Panc1 (cell line): ENCODE data around the gene CRY2. TPM values are rescaled to one million over a fixed set of nuclear protein-coding genes. Genes with fewer than 3 reads are reported as not detected.
A peak's percentile ranks its signal among the peaks of the same experiment; 100 is the strongest.
"Not testable (repeated sequence)": the region's sequence is repeated elsewhere in the genome, so short reads cannot be mapped to it uniquely, and the experiment has no call there.

ENCODE experiments used
- ATAC-seq: fragments of 200-7000 bp; cut with Tn5 transposase; 2 replicates; pipeline ENCODE4 v1.9.1; 2020; ENCODE audit warnings: mild to moderate bottlenecking, moderate library complexity
- BruUV-seq: library from RNA; stranded (reverse); fragments of 400-500 nt; replicated peaks from 2 replicates; lab custom pipeline; 2021; lab: Mats Ljungman, UMichigan
- CTCF ChIA-PET: fragments of 300-600 bp; sonication (Branson Sonifier 250); formaldehyde crosslinking; loops from one replicate; lab custom pipeline; 2022; ENCODE audit warnings: antibody characterized with exemption; lab: Charles Lee
- POLR2A ChIA-PET: fragments of 300-600 bp; sonication (Branson Sonifier 250); formaldehyde crosslinking; loops from one replicate; lab custom pipeline; 2022; ENCODE audit warnings: antibody characterized with exemption; lab: Charles Lee
- DNase-seq: peaks from one replicate; pipeline ENCODE4 v3.0.0-alpha.2; 2010; ENCODE audit warnings: low read depth, low spot score
- H3K27ac ChIP-seq: 2 replicates; pipeline ENCODE4 v1.5.1; 2011; ENCODE audit warnings: mild to moderate bottlenecking, low read length, inconsistent platforms
- H3K27me3 ChIP-seq: fragments of 200-500 bp; sonication (Bioruptor generic); 2 replicates; pipeline ENCODE4 v1.6.0; 2014; ENCODE audit warnings: low read length, inconsistent platforms; ENCODE audit not compliant: control insufficient read depth, insufficient read depth
- H3K36me3 ChIP-seq: fragments of 200-500 bp; sonication (Bioruptor generic); 2 replicates; pipeline ENCODE4 v1.5.1; 2014; ENCODE audit warnings: inconsistent platforms, mild to moderate bottlenecking, low read length, moderate library complexity; ENCODE audit not compliant: control insufficient read depth, insufficient read depth
- H3K4me1 ChIP-seq: 2 replicates; pipeline ENCODE4 v1.5.1; 2011; ENCODE audit warnings: inconsistent platforms, mild to moderate bottlenecking, low read length, moderate library complexity; ENCODE audit not compliant: control insufficient read depth, insufficient read depth
- H3K4me3 ChIP-seq, 2 experiments: 2 replicates each; pipeline ENCODE4 v1.5.1; 2011 to 2012; ENCODE audit warnings: low read depth in 2 of 2, low read length in 2 of 2, mild to moderate bottlenecking in 2 of 2, inconsistent platforms in 1 of 2, moderate library complexity in 1 of 2
- H3K9me3 ChIP-seq: fragments of 200-500 bp; sonication (Bioruptor generic); 2 replicates; pipeline ENCODE4 v1.5.1; 2014; ENCODE audit warnings: low read depth, mild to moderate bottlenecking, inconsistent platforms, low read length, moderate library complexity; ENCODE audit not compliant: control insufficient read depth, insufficient read depth
- CTCF ChIP-seq: fragments of 450-650 bp; IDR thresholded peaks from 2 replicates; pipeline ENCODE4 v1.5.1; 2017; ENCODE audit warnings: mild to moderate bottlenecking
- POLR2AphosphoS5 ChIP-seq: IDR thresholded peaks from 2 replicates; pipeline ENCODE4 v1.6.1; 2012; ENCODE audit warnings: mild to moderate bottlenecking, low read depth, low read length, moderate library complexity
- REST ChIP-seq, 2 experiments: IDR thresholded peaks; 2 replicates each; pipeline ENCODE4 v1.6.1; 2011 to 2012; ENCODE audit warnings: low read depth in 2 of 2, control low read depth in 1 of 2, low read length in 1 of 2, mild to moderate bottlenecking in 1 of 2, moderate library complexity in 1 of 2; ENCODE audit not compliant: insufficient read depth in 1 of 2
- SIN3A ChIP-seq: IDR thresholded peaks from 2 replicates; pipeline ENCODE4 v1.6.1; 2012; ENCODE audit warnings: low read depth, mild to moderate bottlenecking, low read length, moderate library complexity, borderline replicate concordance; ENCODE audit not compliant: insufficient read depth
- TCF7L2 ChIP-seq: IDR thresholded peaks from 2 replicates; pipeline ENCODE4 v1.6.1; 2011; ENCODE audit warnings: mild to moderate bottlenecking, low read depth, low read length, inconsistent platforms
- in situ Hi-C: cut with HindIII; loops from 2 replicates; pipeline ENCODE4 v1.10.0; 2016; ENCODE audit warnings: low sequenced_read_pairs, low pct_unique_long_range_greater_than_20kb
- intact Hi-C: fragments of 100-400 bp; cut with micrococcal nuclease; formaldehyde crosslinking; loops from one replicate; pipeline ENCODE4 v1.10.0; 2022; ENCODE audit not compliant: unreplicated experiment
- total RNA-seq: library from RNA; stranded (reverse); gene quantifications from one replicate; pipeline ENCODE4 v1.2.1, GENCODE V29; 2021; ENCODE audit not compliant: unreplicated experiment

CRY2 gene
- total RNA-seq, 1 experiment from 2014 or later = 14.6 TPM

- Histone ChIP-seq H3K36me3 (no peaks in the 10 kb centered on the region; the same call in 1 of the 2 replicates), H3K9me3 (no peaks in the 10 kb centered on the region), H3K4me1 (peaks cover 22% of the 10 kb centered on the region), H3K4me3 (peak overlapping the region; percentile 67 to 91), H3K27me3 (no peaks in the 10 kb centered on the region), H3K27ac (no peak overlapping the region; the same call in 1 of the 2 replicates)
- ChIA-PET POLR2A (no interaction called here), CTCF (interaction anchor here (1.1 kb wide), 1 partner anchor 36 kb away, joined by 3 read pairs; no protein-coding TSS in a partner anchor)
- intact Hi-C loops = no loop called here
- no peak for ATAC-seq
- no TSS peak for BruUV-seq
- no peak for TF ChIP-seq POLR2AphosphoS5
- TF ChIP-seq CTCF = no peak
- no peak for TF ChIP-seq TCF7L2
- TF ChIP-seq REST (IDR thresholded peaks at IDR 0.05; ENCODE audit: insufficient read depth in 1 of 2, low read depth in 2 of 2, low read length in 1 of 2) = no peak
- no peak for TF ChIP-seq SIN3A
- DNase-seq = no peak
- in situ Hi-C loops = no loop called here
Measured at GRCh38 chr11:45806937-45807791, 40.1 kb upstream of the CRY2 start.

- TF ChIP-seq SIN3A = no peak
- TF ChIP-seq TCF7L2 = no peak
- TF ChIP-seq CTCF = no peak
- TF ChIP-seq REST (IDR thresholded peaks at IDR 0.05; ENCODE audit: insufficient read depth in 1 of 2, low read depth in 2 of 2, low read length in 1 of 2) = no peak
- no peak for TF ChIP-seq POLR2AphosphoS5
- Histone ChIP-seq H3K9me3 (no peaks in the 10 kb centered on the region), H3K27ac (no peak overlapping the region), H3K4me3 (no peak overlapping the region), H3K27me3 (no peaks in the 10 kb centered on the region), H3K4me1 (peaks cover 22% of the 10 kb centered on the region), H3K36me3 (no peaks in the 10 kb centered on the region; the same call in 1 of the 2 replicates)
- BruUV-seq = no TSS peak
- intact Hi-C loops = no loop called here
- ChIA-PET POLR2A (no interaction called here), CTCF (no interaction called here)
- in situ Hi-C loops = no loop called here
- DNase-seq (no peak), ATAC-seq (no peak)
Measured at GRCh38 chr11:45807792-45808238, 39.5 kb upstream of the CRY2 start.

GRCh38 chr11:45808427-45808826 is 38.8 kb upstream of the CRY2 start:
- H3K36me3 ChIP-seq, DNase-seq, H3K27ac ChIP-seq, ATAC-seq, BruUV-seq, POLR2A ChIA-PET, CTCF ChIA-PET, H3K9me3 ChIP-seq, intact Hi-C loops, H3K27me3 ChIP-seq, in situ Hi-C loops, H3K4me3 ChIP-seq: not testable (repeated sequence)
- peaks cover 22% of the 10 kb centered on the region for H3K4me1 ChIP-seq
